GM04503 (cell line): ENCODE results near the gene TFG.

Experiments
- DNase-seq: peaks from one replicate; pipeline ENCODE4 v3.0.0-alpha.2; 2012; ENCODE audit warnings: low read depth

TFG gene

GRCh38 chr3:100798012-100798411 is 88.7 kb downstream of the TFG start:
- no peak for DNase-seq
